GM19324 (cell line): ENCODE data around the gene MTHFD1.

Source experiments
- ATAC-seq: cut with Tn5 transposase; IDR thresholded peaks from one replicate; pipeline ENCODE4 v1.9.1; 2021; ENCODE audit warnings: mild to moderate bottlenecking, moderate library complexity; ENCODE audit not compliant: unreplicated experiment, low FRiP score

MTHFD1 gene

DNA sequence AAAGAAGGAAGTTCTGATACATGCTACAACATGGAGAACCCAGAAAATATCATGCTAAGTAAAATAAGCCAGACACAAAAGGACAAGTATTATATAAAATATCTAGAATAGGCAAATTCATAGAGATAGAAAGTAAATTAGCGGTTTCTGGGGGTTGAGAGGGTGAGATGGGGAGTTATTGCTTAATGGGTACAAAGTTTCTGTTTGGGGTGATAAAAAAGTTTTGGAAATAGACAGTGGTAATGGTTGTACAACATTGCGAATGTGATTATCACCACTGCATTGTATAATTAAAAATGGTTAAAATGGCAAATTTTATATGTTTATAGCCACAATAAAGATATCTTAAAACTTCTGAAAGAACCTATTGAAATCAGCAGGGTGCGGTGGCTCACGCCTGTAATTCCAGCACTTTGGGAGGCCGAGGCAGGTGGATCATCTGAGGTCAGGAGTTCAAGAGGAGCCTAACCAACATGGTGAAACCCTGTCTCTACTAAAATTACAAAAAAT lies 100.5 kb downstream of the MTHFD1 start:
- no peak for ATAC-seq

GRCh38 chr14:64491637-64492036 lies 103.5 kb downstream of the MTHFD1 start:
- ATAC-seq: no peak

- no peak for ATAC-seq
These were observed 105.3 kb downstream of the MTHFD1 start for GRCh38 chr14:64493455-64493854.

DNA sequence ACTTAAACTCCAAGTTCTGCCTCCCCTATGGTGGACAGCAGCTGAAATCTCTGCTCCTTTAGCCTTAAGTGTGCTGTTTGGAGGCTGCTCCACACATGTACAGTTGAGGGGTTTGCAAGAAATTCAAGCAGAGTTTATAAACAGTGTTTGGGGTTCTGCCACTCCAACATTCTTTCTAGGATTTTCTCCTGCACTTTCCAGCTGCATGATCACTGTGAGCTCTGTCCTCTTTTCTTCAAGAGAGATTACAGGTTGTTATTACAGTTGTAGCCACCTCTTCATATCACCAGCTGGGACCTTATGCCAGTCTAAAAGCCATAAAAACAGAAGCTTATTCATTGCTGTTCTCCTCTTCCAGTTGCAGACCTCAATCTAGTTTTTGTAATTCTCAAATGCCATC lies 107.1 kb downstream of the MTHFD1 start:
- no peak for ATAC-seq

DNA sequence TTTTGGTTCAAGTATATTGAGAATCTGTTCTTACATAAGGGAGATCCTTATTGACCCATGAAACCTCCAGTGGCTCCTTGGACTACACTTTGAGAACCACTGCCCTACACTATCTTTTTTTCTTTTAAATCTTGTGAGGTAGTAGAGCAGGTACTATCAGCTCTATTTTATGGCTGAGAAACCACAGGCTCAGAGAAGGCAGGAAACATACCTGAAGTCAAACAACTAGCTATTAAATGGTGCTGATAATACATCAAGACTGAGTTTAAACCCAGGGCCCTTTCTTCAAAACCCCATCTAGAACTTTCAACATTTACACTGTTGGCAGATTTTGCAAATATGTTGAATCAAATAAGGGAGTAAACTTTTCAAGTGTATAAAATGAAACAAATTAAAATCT lies 108.6 kb downstream of the MTHFD1 start:
- no peak for ATAC-seq

- no peak for ATAC-seq
These were observed 111.9 kb downstream of the MTHFD1 start for GRCh38 chr14:64500088-64500487.

DNA sequence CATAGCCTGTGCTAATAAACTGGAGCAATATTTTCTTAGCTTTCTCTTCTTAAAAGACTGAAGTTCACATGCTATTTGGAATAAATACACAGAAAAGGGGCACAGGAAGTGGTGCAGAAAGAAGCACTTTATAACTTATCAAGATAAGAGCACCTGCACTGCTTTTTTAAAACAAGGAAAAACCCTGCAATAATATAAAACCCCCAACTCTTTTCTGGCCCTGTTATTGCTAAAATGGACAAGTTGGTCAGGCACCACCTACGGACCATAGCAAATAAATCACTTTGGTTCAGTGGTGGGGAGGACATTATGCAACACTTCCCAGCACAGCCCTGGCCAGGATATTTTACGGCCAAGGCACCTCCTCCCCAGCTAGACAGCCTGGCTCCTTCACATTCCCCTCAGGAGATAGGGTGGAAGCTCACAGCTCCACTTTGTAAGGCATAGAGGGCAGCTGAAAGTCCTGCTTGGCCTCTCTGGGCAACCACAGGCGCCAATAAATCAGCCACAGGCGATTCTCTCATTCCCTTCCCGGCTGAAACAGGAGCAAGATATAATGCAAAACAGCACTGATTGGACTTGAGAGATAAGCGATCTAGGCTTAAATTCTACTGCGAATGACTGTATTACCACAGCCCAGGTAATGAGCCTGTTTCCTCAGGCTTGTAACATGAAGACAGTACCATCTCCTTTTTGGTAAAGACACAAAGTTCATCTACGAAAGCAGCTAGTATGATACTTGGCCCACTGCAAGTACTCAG lies 113.4 kb downstream of the MTHFD1 start:
- no peak for ATAC-seq

- ATAC-seq: no peak
These were observed 114.3 kb downstream of the MTHFD1 start for GRCh38 chr14:64502456-64502855.

DNA sequence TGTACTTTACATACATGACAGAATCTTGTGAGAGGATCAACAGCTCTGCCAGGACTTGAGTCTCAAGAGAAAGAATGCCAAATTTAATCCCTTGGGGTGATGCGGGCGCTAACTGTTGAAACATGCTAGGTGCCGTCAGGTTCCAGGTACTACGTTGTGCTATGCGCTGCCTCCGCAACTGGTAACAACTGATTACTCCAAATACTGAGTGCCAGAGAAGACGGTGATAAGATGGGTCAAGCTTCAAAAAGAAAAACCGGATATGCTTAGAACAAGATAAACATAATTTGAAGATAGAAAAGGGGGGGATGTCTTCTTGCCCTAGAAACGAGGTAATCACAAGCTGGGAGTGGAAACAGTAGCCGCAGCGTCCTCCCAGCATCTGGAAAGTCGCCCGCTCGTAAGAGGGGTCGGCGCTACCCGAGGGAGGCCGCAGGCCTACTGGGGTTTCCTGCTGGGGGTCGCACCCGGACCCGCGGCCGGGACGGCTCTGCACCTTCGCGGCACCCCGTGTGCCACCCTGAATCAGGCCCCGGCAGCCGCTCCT lies 114.8 kb downstream of the MTHFD1 start:
- no peak for ATAC-seq

DNA sequence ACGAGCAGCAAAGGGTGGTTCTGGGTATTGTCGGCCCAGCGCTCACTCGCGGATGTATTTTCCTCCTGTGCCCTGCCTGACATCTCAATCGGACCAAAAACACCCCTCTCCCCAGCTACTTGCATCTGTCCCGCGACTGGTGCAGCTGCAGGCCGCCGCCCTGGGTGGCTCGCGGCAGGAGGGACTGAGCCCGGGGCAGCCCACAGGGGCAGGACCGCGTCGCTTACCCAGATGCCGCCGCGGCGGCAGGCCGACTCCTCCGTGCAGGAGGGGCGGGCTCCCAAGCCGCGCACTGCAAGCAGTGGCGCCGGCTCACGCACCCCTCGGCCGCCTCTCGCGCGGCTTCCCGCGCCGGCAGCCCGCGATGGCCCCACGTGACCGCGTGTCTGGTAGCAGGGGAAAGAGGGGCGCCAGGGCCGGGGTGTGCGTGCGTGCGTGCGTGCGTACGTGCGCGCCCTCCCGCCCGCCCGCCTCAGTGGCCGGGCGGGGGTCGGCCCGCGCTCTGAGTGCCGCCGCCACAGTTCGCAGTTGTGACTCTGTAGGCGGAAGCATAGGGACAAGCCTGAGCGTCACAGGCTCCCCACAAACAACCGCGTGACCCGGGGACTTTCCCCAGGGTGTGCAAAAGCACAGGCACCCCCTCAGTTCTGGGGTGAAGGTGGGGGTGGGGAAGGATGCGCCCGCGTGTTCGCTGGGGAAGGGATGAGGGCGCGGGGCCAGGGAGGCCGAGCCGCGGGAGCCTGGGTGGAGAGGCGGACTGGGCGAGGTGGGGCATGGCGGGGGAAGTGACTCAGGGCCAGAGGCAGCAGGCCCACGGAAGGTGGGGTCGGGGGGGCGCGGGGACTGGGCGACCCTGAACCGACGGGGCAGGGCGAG lies 115.5 kb downstream of the MTHFD1 start, which contains the start of gene ZBTB25:
Gene ZBTB25 (minus strand): TSS at position 405 of the 876 bp plus-strand sequence. CDS start 13,305 bp downstream, outside the sequence.
- ATAC-seq: peak; percentile 69

- ATAC-seq: peak; percentile 27
These were observed 116.2 kb downstream of the MTHFD1 start, which contains the start of gene ZBTB1 for GRCh38 chr14:64504310-64504896. Gene ZBTB1, plus strand, starts transcription at chr14:64504770. Its CDS starts 16,735 bp downstream, at chr14:64521505.

GRCh38 chr14:64504897-64505794 lies 117.0 kb downstream of the MTHFD1 start:
- ATAC-seq: peak; percentile 29

GRCh38 chr14:64506721-64507120 lies 118.6 kb downstream of the MTHFD1 start:
- no peak for ATAC-seq

DNA sequence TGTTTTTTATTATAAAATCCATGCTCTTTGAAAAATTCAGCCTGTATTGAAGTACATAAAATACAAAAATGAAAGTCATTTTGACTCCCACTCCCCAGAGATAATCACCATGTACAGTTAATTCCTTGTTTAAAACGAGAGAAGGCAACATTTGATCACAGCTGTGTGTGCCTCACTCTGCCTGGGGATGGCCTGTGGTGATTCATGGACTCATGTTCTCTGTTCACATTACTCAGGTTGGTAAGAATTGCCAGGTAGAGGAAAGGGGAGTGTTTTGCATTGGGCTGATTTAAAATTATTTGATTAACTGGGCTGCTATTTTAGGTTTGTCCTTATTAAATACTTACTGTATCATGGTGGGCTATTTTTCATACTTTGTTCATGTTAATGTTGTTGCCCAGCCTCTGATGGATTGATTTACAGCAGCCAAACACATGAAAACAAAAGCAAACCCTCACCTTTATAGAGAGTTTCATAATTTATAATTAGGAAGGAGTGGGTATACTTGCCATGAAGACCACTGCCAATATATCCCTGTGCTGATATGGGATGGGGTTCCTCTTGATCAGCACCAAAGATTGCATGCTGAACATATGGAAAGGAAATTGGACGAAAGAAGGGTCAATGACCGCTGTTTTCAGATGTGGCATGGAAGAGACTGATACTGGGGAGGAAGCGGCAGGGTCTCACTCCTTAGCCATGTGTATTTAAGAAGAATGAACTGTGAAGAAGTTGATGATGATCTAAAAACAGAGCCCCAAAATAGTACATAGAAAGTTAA lies 119.4 kb downstream of the MTHFD1 start:
- ATAC-seq: no peak

GRCh38 chr14:64508215-64508776 lies 120.1 kb downstream of the MTHFD1 start:
- ATAC-seq: no peak

DNA sequence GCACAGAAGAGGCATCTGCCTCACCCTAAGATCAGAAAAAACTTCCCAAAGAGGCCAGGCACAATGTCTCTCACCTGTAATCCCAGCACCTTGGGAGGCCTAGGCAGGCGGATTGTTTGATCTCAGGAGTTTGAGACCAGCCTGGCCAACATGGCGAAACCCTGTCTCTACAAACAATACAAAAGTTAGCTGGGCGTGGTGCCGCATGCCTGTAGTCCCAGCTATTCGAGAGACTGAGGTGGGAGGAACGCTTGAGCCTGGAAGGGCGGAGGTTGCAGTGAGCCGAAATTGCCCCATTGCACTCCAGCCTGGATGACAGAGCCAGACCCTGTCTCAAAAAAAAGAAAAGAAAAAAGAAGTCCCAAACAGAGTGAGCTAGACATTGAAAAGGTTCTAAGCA lies 120.9 kb downstream of the MTHFD1 start:
- no peak for ATAC-seq
